SK-N-DZ (cell line): Measurements from ENCODE around the gene ZSWIM6.
A peak's percentile ranks its signal among the peaks of the same experiment; 100 is the strongest.

ENCODE experiments used
- DNase-seq: peaks from one replicate; pipeline ENCODE4 v3.0.0-alpha.2; 2015; ENCODE audit warnings: low spot score

ZSWIM6 gene

DNA sequence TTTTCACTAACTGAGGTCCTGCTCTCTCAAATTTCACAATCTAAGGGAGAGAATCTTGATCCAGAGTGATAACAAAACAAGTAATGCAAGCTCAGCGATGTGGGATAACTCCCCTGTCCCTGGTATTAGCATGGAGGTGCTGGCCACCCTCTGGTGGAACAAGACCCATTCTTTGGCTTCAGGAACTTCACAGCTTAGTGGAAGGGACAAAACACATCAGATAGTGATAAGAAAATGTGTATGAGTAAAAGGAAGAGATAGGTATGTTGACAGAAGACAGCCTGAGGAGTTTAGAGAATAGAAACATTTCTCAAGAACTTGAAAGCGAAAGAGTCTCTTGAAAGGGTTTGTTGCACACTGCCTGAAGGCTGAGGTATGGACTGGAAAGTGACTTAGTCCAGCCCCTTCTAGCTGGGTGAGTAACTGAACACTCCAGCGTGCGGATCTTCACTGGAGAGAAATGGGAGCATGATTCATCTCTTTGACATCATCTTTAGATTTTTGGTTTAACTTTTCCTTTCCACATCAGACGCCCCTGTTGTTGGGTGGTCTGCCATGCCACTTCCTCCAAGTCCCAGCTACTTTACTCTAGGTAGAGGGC lies 25.4 kb upstream of the ZSWIM6 start:
- DNase-seq = no peak

DNA sequence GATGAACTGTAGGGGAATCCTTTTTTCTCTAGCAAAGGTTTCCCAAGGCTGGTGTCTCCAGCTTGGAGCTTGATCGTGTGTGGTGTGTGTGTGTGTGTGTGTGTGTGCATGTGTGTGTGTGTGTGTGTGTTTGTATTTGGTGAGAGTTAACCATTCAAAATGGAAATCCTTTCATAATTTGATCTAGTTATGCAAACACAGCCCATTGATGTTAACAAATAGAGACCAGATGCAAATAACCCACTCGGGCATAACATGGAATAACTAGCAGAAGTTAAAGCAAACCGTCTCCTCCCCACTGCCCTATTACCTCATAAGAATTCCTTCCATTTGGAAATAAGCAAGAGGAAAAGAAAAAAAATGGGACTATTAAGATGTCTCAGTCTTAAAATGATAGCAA lies 24.9 kb upstream of the ZSWIM6 start:
- DNase-seq = no peak

DNA sequence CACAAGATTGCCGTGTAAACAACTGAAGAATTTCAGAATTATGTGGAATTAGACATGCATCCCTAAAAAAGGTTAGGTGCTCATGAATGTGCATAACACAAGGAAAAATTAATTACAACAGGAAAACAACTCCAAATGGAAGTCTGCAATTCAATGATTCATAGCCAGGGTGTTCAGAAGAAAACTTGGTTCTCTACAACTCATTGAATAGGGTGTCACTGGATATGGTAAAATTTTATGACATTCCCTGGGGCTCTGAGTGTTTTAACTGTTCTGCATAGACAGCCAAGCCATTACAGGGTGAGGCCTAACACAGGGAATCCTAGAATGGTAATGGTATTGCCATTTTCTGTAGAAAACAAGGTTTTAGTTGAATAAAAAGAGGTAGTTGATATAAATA lies 24.4 kb upstream of the ZSWIM6 start:
- DNase-seq = no peak

GRCh38 chr5:61308712-61309111 lies 23.3 kb upstream of the ZSWIM6 start:
- DNase-seq = no peak

- no peak for DNase-seq
These were observed 22.9 kb upstream of the ZSWIM6 start for GRCh38 chr5:61309115-61309514.

- no peak for DNase-seq
These were observed 20.9 kb upstream of the ZSWIM6 start for GRCh38 chr5:61311056-61311610.

DNA sequence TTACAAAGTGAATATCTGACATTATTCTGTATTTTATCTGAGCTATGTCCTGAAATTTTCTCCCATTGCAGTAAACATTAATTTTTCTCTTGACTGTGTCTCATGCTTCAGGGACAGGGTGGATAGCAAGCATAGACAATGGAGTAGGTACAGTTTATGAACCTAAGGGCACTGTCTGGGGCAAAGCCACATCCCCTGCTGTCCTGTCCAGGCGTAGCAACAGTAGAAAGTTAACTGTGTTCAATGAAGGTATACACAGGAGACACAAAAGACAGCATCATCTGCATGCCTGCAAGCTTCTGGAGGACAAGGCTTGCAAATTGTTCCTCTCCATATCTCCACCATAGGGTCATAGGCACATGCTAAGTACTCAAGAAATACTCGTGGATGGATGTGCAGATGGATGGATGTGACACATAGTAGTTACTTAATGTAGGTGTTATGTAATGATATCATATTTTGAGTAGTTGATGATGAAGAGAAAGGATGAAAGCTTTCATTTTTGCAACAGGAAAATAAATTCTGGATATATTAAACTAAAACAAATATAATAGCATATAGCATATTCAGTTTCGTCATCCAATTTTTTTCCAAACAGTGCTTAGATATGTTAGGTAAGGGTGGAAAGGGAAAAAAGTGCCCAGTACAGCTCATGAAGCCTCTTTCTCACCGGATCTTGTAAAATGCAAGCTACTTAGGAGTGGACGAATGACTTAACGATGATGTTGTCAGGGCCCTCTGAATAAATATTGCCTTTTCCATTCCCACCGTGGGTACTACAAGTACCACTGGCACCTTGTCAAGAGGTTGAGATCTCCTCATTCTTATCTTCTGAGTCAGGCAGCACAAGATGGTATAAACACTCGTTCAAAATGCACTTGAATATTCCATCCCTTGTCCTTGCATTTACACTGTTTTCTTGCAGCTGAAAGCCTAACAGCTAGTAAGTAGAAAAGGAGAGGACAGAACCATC lies 19.9 kb upstream of the ZSWIM6 start:
- no peak for DNase-seq

DNA sequence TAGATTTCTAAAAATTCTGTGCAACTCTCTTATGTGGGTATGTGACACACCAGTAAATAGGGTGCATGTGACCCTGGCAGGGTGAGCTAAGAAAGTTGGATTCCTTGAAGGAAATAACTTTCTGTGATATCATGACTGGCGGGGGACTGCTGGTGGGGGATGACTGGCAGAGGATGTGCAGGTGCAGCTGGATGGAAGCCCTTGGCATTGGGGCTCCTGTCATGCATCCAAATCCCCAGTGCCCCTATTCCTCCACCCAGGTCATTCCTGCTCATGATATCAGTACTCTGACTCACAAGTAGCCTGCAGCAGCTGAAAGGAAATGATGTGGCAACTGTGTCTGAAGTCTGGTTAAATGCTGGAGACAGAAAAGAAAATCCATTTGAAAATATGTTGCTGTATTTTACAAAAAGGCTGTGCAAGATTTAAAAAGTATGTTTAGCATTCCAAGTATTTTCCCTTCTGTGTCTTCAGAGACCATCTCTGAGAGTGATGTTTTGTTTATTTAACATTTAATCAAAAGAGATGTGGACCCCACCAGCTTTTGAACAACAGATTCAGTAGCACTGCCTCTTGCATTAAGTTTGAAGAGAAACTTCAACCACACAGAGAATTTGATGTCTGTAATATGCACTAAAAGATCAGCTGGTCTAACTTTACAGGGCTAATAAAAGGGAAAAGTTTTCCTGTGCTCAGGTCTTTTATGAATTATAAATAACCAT lies 17.9 kb upstream of the ZSWIM6 start:
- no peak for DNase-seq

- DNase-seq = no peak
These were observed 13.7 kb upstream of the ZSWIM6 start for GRCh38 chr5:61318376-61318775.

DNA sequence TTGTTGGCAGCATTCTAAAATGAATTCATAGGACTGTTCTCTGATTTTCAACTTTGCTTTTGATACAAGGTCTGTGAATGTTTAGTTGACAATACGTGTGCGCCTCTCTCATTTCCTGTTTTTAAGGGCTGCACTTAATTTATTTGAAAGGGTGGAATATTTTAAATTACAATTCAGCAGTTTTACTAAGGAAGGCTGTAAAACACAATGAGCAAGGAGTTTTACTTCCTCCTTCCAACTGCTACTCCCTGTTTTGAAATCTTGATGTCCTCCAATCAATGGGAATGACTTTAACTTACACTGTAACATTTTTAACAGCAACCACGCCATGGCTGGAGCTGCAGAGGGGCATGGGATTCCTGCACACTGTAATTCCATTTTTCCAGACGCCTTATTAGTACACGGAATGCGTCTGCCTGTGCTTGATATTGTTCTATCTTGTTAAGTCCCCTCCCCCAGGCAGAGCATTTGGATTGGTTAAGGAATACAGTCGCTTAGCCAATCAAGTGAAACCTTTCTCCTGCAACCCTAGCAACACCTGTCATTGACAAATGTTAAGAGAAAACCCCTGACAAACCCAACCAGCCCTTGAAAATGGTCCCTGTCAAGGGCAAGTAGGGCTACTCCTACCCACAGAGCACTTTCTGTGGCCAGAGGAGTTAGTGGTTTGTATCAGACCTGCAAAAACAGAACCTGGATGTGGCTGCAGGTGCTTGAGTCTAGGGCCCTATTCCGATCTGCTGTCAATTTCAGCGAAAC lies 12.5 kb upstream of the ZSWIM6 start:
- DNase-seq = peak; percentile 78

GRCh38 chr5:61320860-61321259 lies 11.2 kb upstream of the ZSWIM6 start:
- DNase-seq = no peak

- DNase-seq = no peak
These were observed 10.4 kb upstream of the ZSWIM6 start for GRCh38 chr5:61321669-61322068.

- no peak for DNase-seq
These were observed 9.0 kb upstream of the ZSWIM6 start for GRCh38 chr5:61322738-61323725.

DNA sequence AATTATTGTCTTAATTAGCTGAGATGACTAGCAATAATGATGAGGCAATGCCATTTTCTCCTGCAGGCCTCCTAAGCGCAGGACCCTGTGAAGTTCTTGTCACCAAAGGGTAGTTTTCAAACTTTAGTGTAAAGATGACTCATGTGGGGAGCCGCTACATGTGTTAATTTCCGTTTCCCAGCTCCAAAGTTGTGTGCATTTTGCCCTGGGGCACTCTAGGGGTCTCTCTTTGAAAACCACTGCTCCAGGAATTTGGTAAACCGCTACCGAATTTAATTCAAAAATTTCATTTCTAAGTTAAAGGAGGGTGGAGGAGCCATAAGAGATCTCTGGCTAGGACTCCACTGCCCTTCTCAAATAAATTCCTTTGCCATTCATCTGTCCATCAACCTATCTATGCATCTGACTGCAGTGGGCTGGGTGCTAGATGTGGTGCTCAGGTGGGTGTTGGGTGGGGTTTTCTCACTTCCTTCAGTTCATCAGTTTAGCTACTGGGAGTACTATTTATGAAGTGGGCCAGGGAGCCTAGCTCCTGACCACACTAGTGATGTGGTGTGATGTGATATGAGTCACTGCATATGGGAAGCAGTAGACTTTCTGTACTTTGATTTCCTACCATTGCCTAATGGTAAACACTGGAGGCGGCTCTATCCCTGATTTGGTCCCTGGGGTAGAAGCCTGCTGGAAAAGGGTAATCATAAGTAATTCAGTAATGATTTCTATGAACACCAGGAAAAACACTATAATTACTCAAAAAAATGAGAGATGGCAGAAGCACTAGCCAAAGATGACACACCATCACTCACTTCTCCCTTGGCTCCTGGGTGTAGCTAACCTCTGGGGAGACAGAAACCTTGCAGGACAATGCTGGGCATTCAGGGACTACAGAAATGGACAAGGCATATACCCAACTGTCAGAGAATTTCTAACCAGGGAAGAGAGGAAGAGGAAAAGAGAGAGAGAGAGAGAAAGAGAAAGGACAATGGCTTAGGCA lies 4.0 kb upstream of the ZSWIM6 start:
- DNase-seq = no peak

- DNase-seq = no peak
These were observed 3.1 kb upstream of the ZSWIM6 start for GRCh38 chr5:61328791-61329549.

- no peak for DNase-seq
These were observed 2.4 kb upstream of the ZSWIM6 start for GRCh38 chr5:61329550-61330128.

DNA sequence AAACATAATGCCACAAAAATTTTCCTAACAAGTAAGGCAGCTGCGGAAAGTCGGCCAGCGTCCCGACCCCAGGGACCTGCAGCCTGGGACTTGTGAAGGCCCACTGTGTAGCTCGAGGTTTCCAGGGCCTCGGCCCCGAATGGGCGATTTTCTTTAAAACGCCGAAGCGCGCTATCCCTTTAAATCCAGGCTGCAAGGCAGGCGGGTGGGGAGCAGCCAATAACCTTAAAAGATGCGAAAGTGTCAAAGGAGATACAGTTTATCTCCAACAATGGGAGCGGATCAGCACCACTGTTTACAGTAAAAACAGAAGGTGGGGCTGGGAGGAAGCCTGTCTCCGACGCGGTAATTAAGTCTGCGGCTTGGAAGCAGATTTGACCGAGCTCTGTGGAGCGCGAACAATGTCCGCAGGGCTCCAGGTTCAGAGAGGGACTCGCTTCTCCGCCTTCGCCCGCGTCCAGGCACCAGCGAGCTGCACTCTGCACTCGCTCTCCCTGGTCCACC lies 1.7 kb upstream of the ZSWIM6 start:
- DNase-seq = peak; percentile 59
